Measurements from ENCODE around the gene WNT7A.

Gene WNT7A

GRCh38 chr3:13846238-13846637, 33.6 kb downstream of the WNT7A start:
- Histone ChIP-seq H3K36me3 (replicated peaks; ENCODE audit: insufficient read depth, low read length) (no peaks in the 10 kb centered on the region), H3K27ac (ENCODE audit: low read length) (no peak overlapping the region), H3K9ac (ENCODE audit: low read length) (no peak overlapping the region), H4K20me1 (ENCODE audit: insufficient read depth, low read length) (no peaks in the 10 kb centered on the region), H3K27me3 (replicated peaks; ENCODE audit: insufficient read depth, low read length) (peaks cover 69% of the 10 kb centered on the region), H3K4me3 (ENCODE audit: low read length) (no peak overlapping the region), H2AFZ (ENCODE audit: low read length) (no peak overlapping the region), H3K4me2 (ENCODE audit: low read depth, low read length) (no peak overlapping the region), H3K9me2 (replicated peaks; ENCODE audit: insufficient read depth, low read length) (no peaks in the 10 kb centered on the region), H3K9me3 (replicated peaks; ENCODE audit: insufficient read depth, low read length) (no peaks in the 10 kb centered on the region), H3F3A (ENCODE audit: insufficient read depth, low read length) (no peaks in the 10 kb centered on the region), H3K4me1 (ENCODE audit: low read length) (no peaks in the 10 kb centered on the region), H3K79me2 (ENCODE audit: low read length) (no peaks in the 10 kb centered on the region)
- TF ChIP-seq EZH2phosphoT487 (IDR thresholded peaks at IDR 0.05; ENCODE audit: low read length) (no peak), EZH2 (optimal IDR thresholded peaks at IDR 0.05; ENCODE audit: low read depth, low read length) (no peak), CTCF (IDR thresholded peaks at IDR 0.05; ENCODE audit: low read length) (no peak)
- no peak for DNase-seq

GRCh38 chr3:13845806-13846205, 34.1 kb downstream of the WNT7A start:
- H4K20me1 ChIP-seq (ENCODE audit: insufficient read depth, low read length), result no peaks in the 10 kb centered on the region
- peaks cover 69% of the 10 kb centered on the region for H3K27me3 ChIP-seq (replicated peaks; ENCODE audit: insufficient read depth, low read length)
- H2AFZ ChIP-seq (ENCODE audit: low read length), result no peak overlapping the region
- H3K9me3 ChIP-seq (replicated peaks; ENCODE audit: insufficient read depth, low read length), result no peaks in the 10 kb centered on the region
- no peak for DNase-seq
- no peak overlapping the region for H3K4me2 ChIP-seq (ENCODE audit: low read depth, low read length)
- no peaks in the 10 kb centered on the region for H3F3A ChIP-seq (ENCODE audit: insufficient read depth, low read length)
- H3K27ac ChIP-seq (ENCODE audit: low read length), result no peak overlapping the region
- TF ChIP-seq EZH2 (optimal IDR thresholded peaks at IDR 0.05; ENCODE audit: low read depth, low read length) (no peak), CTCF (IDR thresholded peaks at IDR 0.05; ENCODE audit: low read length) (no peak), EZH2phosphoT487 (IDR thresholded peaks at IDR 0.05; ENCODE audit: low read length) (no peak)
- no peaks in the 10 kb centered on the region for H3K36me3 ChIP-seq (replicated peaks; ENCODE audit: insufficient read depth, low read length)
- no peaks in the 10 kb centered on the region for H3K9me2 ChIP-seq (replicated peaks; ENCODE audit: insufficient read depth, low read length)
- H3K4me3 ChIP-seq (ENCODE audit: low read length), result no peak overlapping the region
- H3K4me1 ChIP-seq (ENCODE audit: low read length), result no peaks in the 10 kb centered on the region
- H3K9ac ChIP-seq (ENCODE audit: low read length), result no peak overlapping the region
- no peaks in the 10 kb centered on the region for H3K79me2 ChIP-seq (ENCODE audit: low read length)

- H3K27ac ChIP-seq (ENCODE audit: low read length), result no peak overlapping the region
- no peaks in the 10 kb centered on the region for H3K4me1 ChIP-seq (ENCODE audit: low read length)
- H2AFZ ChIP-seq (ENCODE audit: low read length), result no peak overlapping the region
- DNase-seq, result no peak
- H3K79me2 ChIP-seq (ENCODE audit: low read length), result no peaks in the 10 kb centered on the region
- no peaks in the 10 kb centered on the region for H3K36me3 ChIP-seq (replicated peaks; ENCODE audit: insufficient read depth, low read length)
- no peaks in the 10 kb centered on the region for H3K9me3 ChIP-seq (replicated peaks; ENCODE audit: insufficient read depth, low read length)
- no peaks in the 10 kb centered on the region for H3F3A ChIP-seq (ENCODE audit: insufficient read depth, low read length)
- H3K4me3 ChIP-seq (ENCODE audit: low read length), result no peak overlapping the region
- H3K4me2 ChIP-seq (ENCODE audit: low read depth, low read length), result no peak overlapping the region
- H3K9me2 ChIP-seq (replicated peaks; ENCODE audit: insufficient read depth, low read length), result no peaks in the 10 kb centered on the region
- TF ChIP-seq EZH2 (optimal IDR thresholded peaks at IDR 0.05; ENCODE audit: low read depth, low read length), result no peak
- TF ChIP-seq EZH2phosphoT487 (IDR thresholded peaks at IDR 0.05; ENCODE audit: low read length), result no peak
- no peak for TF ChIP-seq CTCF (IDR thresholded peaks at IDR 0.05; ENCODE audit: low read length)
- no peaks in the 10 kb centered on the region for H4K20me1 ChIP-seq (ENCODE audit: insufficient read depth, low read length)
- H3K9ac ChIP-seq (ENCODE audit: low read length), result no peak overlapping the region
- peaks cover 67% of the 10 kb centered on the region for H3K27me3 ChIP-seq (replicated peaks; ENCODE audit: insufficient read depth, low read length)
Measured at GRCh38 chr3:13844911-13845310, 35.0 kb downstream of the WNT7A start.
